ENCODE data around the gene SMCO3.

The SMCO3 gene

DNA sequence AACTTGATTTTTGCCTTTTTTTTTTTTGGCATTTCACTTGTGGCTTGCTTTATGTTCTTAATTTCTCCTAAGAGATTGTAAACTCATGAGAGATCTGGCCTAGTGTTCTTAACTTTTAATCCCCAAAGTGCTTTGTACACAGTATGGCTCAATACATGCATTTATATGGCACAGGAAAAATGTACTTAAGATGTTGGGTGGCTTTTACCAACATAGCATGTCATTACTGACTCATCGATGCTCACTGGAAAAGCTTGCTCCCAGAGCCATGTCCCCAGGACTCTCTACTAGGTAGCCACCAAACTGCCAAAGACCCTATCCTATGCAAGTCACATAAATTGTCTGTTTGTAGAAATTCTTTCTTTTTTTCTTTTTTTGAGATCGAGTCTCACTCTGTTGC, 13.1 kb upstream of the SMCO3 start:
- no peak for DNase-seq (ENCODE audit: low read depth)

GRCh38 chr12:14826491-14826890, 12.5 kb upstream of the SMCO3 start:
- DNase-seq (ENCODE audit: low read depth) = no peak

- no peak for DNase-seq (ENCODE audit: low read depth)
These were observed 11.3 kb upstream of the SMCO3 start for GRCh38 chr12:14825256-14825655.

- no peak for DNase-seq (ENCODE audit: low read depth)
These were observed 10.1 kb upstream of the SMCO3 start for GRCh38 chr12:14824012-14824634.

DNA sequence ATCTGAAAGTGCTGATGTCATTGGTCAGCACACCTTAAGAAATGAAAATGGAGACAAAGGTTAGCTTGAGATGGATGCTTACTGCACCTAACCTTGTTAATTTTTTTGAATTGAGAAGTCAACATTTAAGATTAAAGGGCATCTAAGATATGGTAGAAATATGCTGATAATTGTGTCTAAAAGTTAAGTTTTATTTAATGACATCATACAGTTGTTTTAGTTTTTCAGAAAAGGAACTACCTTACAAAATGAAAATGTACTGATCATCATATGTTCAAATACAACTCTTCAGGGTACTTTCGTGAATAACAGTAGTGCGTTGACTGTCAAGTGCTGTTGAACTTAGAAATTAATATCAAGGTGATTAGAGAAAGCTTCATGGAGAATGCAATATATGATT, 2.5 kb downstream of the SMCO3 start:
- no peak for DNase-seq (ENCODE audit: low read depth)

DNA sequence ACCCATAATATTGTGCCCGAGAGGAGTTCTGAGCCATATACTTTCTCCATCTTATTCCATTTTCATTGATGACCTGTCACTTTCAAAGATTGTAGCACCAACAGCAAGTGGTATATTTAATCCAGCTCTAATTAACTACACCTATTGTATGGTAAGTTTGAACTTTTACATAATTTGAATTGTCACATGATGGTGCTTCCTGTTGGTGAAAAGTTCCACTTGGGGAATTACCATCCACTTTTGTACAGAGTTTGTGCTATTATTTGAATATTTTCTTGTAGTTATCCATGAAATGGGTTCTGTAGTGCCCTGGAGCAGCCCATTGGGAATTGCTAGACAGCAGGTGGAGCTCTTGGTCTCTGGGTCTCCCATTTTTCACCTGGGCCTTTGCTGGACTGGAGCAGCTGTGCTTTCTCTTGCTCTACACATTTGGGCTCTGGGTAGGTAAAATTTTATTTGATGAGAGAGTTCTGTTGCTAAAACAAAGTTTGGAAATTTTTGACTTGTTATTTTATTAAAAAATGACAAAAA, 3.0 kb downstream of the SMCO3 start:
- DNase-seq (ENCODE audit: low read depth) = no peak

GRCh38 chr12:14810167-14810952, 3.6 kb downstream of the SMCO3 start:
- DNase-seq (ENCODE audit: low read depth) = no peak

DNA sequence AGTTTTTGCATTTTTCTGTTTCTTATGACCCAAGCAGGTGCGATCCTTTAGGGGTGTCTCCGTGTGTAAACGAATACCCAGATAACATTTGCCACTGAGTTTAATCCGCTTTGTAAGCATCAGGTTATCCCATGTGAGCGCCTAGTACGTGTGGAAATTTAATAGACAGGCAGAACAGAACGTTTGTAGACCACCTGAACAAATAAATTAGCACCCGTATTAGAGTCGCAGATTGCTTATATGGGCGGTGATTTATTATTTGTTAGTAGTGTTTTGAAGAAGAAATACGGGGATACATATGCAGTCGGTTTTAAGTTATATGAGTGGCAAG, 10.2 kb downstream of the SMCO3 start:
- no peak for DNase-seq (ENCODE audit: low read depth)

DNA sequence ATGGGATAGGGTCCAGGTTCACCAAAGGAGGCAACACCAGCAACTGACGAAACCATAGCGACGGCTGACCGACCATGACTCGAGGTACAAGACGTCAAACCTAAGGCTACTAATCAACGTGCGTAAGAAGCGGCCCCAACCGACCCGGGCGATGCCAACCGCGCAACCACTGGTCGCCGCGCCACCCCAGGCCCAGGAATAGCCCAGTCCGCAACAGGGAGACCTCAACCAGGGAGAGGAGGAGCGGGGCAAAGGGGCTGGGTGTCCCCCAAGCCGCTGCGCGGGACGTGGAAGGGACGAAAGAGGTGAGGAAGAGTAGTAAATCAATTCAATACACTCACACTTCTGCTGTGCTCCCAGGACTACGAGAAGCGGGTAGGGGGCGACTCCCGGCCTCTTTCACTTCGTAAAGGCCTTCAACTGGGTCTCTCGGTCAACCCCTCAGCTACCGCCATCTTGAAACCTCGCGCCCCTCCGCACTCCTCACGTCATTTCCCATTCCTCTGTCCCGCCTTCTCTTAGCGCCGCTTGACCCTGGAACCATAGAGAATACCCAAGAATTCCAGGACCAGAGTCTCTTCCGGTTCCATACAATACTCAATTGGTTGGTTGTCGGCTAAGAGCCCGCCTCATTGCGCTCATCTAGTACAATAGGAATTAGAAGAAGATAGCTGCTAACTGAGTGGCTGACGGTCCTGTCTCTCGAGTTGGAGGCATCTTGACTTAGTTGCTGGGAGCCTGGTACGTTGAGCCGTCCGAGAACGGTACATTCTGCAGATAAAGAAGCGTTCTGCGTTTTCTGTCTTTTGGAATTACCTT, 10.8 kb downstream of the SMCO3 start, which contains the start of the genes C12orf60 and WBP11:
Gene C12orf60, plus strand, starts transcription at position 660 of the 819 bp plus-strand sequence. CDS start 19,266 bp downstream, outside the sequence.
Gene WBP11, minus strand, starts transcription at position 468 of the 819 bp plus-strand sequence. CDS start 2,095 bp downstream, outside the sequence.
- DNase-seq (ENCODE audit: low read depth) = peak; percentile 97

- no peak for DNase-seq (ENCODE audit: low read depth)
These were observed 11.3 kb downstream of the SMCO3 start for GRCh38 chr12:14802721-14803010.

DNA sequence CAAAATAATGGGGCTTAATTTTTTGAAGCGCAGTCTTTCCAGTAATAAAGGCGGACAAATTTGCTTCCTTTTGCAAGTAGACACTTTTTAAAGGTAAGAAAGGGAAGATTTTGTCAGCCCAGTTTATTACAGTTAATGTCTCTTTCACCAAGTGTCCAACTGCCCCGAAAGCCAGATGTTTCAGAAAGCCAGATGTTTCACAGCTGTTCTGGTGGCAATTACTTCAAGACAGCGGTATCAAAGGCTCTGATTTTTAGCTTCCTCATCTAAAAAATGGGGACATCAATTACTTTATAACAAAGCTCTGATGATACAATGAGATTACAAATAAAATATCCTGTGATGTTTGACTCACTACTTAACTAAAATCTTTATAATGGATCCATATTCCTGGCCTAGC, 11.7 kb downstream of the SMCO3 start:
- DNase-seq (ENCODE audit: low read depth) = no peak

- no peak for DNase-seq (ENCODE audit: low read depth)
These were observed 18.9 kb downstream of the SMCO3 start for GRCh38 chr12:14795028-14795448.

DNA sequence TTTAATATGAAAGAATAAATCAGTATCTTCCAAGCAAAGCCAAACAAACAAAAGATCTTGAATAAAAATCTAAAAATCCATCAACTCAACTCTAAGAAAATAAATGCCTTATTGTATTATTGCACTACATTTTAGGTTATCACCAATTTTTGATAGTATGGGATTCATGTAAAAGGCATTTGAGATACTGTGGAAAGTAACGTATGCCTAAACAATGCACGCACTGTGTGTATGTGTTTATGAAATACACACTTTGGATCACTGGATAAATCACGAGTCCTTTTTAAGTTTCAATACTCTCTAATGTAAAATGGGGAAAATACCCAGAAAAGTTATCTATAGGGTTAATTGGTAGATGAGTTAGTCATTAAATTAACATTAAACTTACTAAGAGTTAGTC, 28.4 kb downstream of the SMCO3 start:
- DNase-seq (ENCODE audit: low read depth) = no peak

DNA sequence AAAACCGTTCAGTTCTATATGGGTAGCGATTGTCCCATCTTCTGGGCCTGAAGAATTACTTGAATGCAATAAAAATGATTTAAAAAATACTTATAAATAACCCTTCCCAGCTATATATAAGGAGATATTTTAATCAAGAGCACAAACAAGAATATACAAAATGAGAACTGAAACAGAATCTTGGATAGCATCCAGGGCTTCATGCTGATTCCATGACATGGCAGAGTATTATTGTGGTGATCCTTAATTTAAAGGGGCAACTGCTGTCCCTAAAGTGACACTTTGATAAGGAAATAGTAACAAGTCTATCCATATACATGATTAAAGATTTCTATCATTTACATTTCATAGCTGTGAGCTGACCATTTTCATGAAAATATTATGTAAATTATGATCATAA, 29.5 kb downstream of the SMCO3 start:
- no peak for DNase-seq (ENCODE audit: low read depth)

DNA sequence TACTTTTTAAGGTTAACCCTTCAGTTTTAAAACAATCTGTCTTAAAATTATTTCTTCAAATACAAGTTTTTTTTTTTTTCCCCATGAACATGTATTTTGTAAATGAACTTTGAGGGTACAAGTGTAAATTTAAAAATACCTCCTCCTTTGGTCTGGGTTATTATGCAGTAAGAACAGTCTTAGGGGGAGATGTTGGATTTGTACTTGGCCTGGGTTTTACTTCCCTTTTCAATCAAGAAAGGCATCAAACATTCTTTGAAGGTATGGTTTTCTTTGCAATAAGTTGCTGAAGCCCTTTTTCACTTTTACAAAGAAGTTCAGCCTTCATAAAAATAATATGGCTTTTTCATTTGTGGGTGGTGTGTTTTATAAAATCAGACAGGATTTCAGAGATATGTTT, 31.2 kb downstream of the SMCO3 start:
- no peak for DNase-seq (ENCODE audit: low read depth)

GRCh38 chr12:14781563-14781962, 32.4 kb downstream of the SMCO3 start:
- no peak for DNase-seq (ENCODE audit: low read depth)

GRCh38 chr12:14780859-14781258, 33.1 kb downstream of the SMCO3 start:
- DNase-seq (ENCODE audit: low read depth) = no peak

DNA sequence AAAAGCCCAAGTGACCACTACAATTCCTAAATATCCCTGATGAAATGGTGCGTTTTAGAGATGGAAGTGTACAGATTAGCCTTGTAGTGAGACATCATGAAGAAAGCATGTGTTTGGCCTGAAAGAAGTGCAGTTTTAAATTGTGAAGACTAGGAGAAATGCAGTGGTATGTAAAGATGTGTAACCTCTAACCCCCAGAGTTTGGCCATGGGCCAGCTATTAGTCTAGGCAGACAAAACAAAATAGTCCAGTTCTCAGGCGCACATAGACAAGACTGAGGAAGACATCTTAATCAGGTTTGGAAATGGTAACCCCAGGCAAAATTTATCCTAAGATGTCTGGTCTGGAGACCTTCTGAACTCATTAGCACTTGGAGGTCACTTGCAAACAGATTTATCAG, 34.1 kb downstream of the SMCO3 start:
- no peak for DNase-seq (ENCODE audit: low read depth)

GRCh38 chr12:14777271-14777670, 36.7 kb downstream of the SMCO3 start:
- DNase-seq (ENCODE audit: low read depth) = no peak

DNA sequence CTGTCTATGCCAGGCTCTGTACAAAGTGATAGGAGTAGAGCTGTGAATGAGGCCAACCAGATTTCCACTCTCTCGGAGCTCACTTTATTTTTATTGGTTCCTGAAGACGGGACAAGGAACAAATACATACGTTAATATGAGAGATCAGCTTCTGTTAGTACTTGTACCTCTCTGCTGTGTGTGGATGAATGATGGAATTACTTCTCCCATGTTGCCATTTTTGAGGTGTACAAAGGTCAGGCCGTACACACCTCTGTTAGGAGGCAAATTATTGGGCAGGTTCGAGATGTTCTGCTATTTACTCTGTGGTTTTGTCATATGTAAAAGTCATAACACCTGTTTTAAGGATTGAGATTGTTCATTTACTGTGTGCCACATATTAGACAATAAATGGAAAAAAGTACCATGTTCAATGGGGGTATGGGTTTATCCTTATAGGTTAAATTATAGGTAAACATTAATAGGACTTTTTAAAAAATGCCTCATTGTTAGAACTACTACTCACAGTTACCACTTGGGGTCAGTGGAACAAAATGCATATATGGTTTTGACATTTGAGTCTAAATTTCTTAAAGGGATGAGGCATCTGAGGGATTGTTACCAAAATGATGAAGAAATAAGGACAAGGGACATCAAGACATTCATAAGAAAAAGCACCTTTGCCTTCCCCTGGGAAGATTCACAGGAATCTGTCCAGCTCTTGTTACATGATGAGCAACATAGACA, 37.6 kb downstream of the SMCO3 start:
- no peak for DNase-seq (ENCODE audit: low read depth)

- DNase-seq (ENCODE audit: low read depth) = no peak
These were observed 38.4 kb downstream of the SMCO3 start for GRCh38 chr12:14775636-14775980.
